Esophagus muscularis mucosa (tissue), 3 donors: ENCODE data around the gene SGIP1.

Experiments
- POLR2AphosphoS5 ChIP-seq, 2 donors: sonication (generic); formaldehyde crosslinking; IDR thresholded peaks; one replicate each; pipeline ENCODE4 v1.6.1; 2017; ENCODE audit warnings: antibody characterized with exemption in 2 of 2
- TF ChIP-seq, protein P1 (sequence below), 3 experiments: fragments of 200-600 bp in 2 of 3; fragments of 450-650 bp in 1 of 3; sonication (generic) in 2 of 3; IDR thresholded peaks; one replicate each; pipeline ENCODE4 v1.5.1; 2017 to 2019; ENCODE audit warnings: antibody characterized with exemption in 3 of 3, mild to moderate bottlenecking in 2 of 3, moderate library complexity in 1 of 3

DNA sequence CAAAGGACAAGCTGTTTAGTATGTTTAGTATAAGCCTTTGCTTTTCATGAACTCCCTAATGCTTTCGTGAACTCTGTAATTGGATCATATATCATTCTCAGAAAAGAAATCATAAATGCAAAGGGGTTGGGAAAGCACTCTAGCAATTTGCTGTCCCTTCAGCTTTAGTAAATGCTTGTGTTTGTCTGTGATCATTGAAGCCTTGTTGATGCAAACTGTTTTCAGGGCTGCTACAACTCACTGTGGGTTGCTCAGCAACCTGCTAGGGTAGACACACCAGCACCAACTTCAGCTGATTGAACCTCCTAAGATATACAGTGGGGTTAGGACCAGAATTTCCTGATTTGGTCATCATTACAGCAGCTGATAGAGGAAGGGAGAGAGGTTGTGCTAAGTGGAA is 95.0 kb downstream of the SGIP1 start:
- TF ChIP-seq, protein P1, sequence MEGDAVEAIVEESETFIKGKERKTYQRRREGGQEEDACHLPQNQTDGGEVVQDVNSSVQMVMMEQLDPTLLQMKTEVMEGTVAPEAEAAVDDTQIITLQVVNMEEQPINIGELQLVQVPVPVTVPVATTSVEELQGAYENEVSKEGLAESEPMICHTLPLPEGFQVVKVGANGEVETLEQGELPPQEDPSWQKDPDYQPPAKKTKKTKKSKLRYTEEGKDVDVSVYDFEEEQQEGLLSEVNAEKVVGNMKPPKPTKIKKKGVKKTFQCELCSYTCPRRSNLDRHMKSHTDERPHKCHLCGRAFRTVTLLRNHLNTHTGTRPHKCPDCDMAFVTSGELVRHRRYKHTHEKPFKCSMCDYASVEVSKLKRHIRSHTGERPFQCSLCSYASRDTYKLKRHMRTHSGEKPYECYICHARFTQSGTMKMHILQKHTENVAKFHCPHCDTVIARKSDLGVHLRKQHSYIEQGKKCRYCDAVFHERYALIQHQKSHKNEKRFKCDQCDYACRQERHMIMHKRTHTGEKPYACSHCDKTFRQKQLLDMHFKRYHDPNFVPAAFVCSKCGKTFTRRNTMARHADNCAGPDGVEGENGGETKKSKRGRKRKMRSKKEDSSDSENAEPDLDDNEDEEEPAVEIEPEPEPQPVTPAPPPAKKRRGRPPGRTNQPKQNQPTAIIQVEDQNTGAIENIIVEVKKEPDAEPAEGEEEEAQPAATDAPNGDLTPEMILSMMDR (IDR thresholded peaks at IDR 0.05): no peak
- no peak for TF ChIP-seq POLR2AphosphoS5 (IDR thresholded peaks at IDR 0.05)
